ENCODE measurements around the gene SBK3.

GRCh38 chr19:55579766-55580621 lies 34.7 kb upstream of the SBK3 start:
- no peak for TF ChIP-seq ZNF221 (tag by site-specific recombination; IDR thresholded peaks at IDR 0.05; ENCODE audit: borderline replicate concordance)
- no peak for TF ChIP-seq ZNF121 (tag by site-specific recombination; IDR thresholded peaks at IDR 0.05)
